ENCODE results near the gene PPP1R1B. TPM values are rescaled to one million over a fixed set of nuclear protein-coding genes. Genes with fewer than 3 reads are reported as not detected.
A peak's percentile ranks its signal among the peaks of the same experiment; 100 is the strongest.

PPP1R1B gene
- total and polyA plus RNA-seq, 9 of the 15 experiments (the other 6 are each of a cell fraction or from before 2014, with no cell fraction given) = 0.07 to 0.18 (median 0.10) TPM; not detected in 4

- TF ChIP-seq CHD7 (IDR thresholded peaks at IDR 0.05; ENCODE audit: low read depth, low read length) (no peak), COPS2 (conservative IDR thresholded peaks at IDR 0.05) (no peak), ARID1B (IDR thresholded peaks at IDR 0.05) (0 out of 2 replicates have a peak, but pooled peaks have one; percentile 10), CTBP1 (IDR thresholded peaks at IDR 0.05; ENCODE audit: borderline replicate concordance) (peak; percentile 96), PPARD (CRISPR knock-in tag; IDR thresholded peaks at IDR 0.05) (no peak), MLLT1 (IDR thresholded peaks at IDR 0.05) (peak; percentile 65 to 71; a peak in 3 of 4 replicates), ZBTB49 (CRISPR knock-in tag; IDR thresholded peaks at IDR 0.05; ENCODE audit: borderline replicate concordance) (no peak), ZSCAN32 (CRISPR knock-in tag; IDR thresholded peaks at IDR 0.05) (no peak), ZBED1 (IDR thresholded peaks at IDR 0.05) (no peak)
These were observed 41.5 kb downstream of the PPP1R1B start, which contains the start of gene PNMT (continued) for GRCh38 chr17:39667945-39668924.
